ENCODE measurements around the gene ANKRD39.

The ANKRD39 gene

GRCh38 chr2:96853321-96853720 lies 4.5 kb downstream of the ANKRD39 start:
- no peak for DNase-seq (ENCODE audit: low read depth)

GRCh38 chr2:96852667-96853066 lies 5.1 kb downstream of the ANKRD39 start:
- DNase-seq (ENCODE audit: low read depth), result no peak

- no peak for DNase-seq (ENCODE audit: low read depth)
These were observed 9.6 kb downstream of the ANKRD39 start for GRCh38 chr2:96848264-96848663.

- DNase-seq (ENCODE audit: low read depth), result no peak
These were observed 10.2 kb downstream of the ANKRD39 start for GRCh38 chr2:96847586-96847985.

GRCh38 chr2:96846825-96847224 lies 11.0 kb downstream of the ANKRD39 start:
- DNase-seq (ENCODE audit: low read depth), result no peak

GRCh38 chr2:96844405-96844808 lies 13.4 kb downstream of the ANKRD39 start:
- DNase-seq (ENCODE audit: low read depth), result no peak

- no peak for DNase-seq (ENCODE audit: low read depth)
These were observed 14.1 kb downstream of the ANKRD39 start, which contains the start of gene ANKRD23 for GRCh38 chr2:96843538-96844268. Gene ANKRD23, minus strand, starts transcription at chr2:96844021. Its CDS starts 29 bp downstream, at chr2:96843992.

GRCh38 chr2:96842600-96842999 lies 15.2 kb downstream of the ANKRD39 start:
- no peak for DNase-seq (ENCODE audit: low read depth)

GRCh38 chr2:96841701-96842495 lies 15.9 kb downstream of the ANKRD39 start:
- DNase-seq (ENCODE audit: low read depth), result no peak

GRCh38 chr2:96839875-96840850 lies 17.7 kb downstream of the ANKRD39 start:
- no peak for DNase-seq (ENCODE audit: low read depth)

GRCh38 chr2:96839293-96839874 lies 18.4 kb downstream of the ANKRD39 start:
- DNase-seq (ENCODE audit: low read depth), result no peak

GRCh38 chr2:96838345-96839292 lies 19.2 kb downstream of the ANKRD39 start:
- DNase-seq (ENCODE audit: low read depth), result no peak

GRCh38 chr2:96837575-96837974 lies 20.2 kb downstream of the ANKRD39 start:
- no peak for DNase-seq (ENCODE audit: low read depth)

- no peak for DNase-seq (ENCODE audit: low read depth)
These were observed 22.0 kb downstream of the ANKRD39 start for GRCh38 chr2:96835830-96836229.

GRCh38 chr2:96832754-96833507 lies 24.9 kb downstream of the ANKRD39 start:
- no peak for DNase-seq (ENCODE audit: low read depth)

- DNase-seq (ENCODE audit: low read depth), result no peak
These were observed 25.4 kb downstream of the ANKRD39 start for GRCh38 chr2:96832408-96832753.

GRCh38 chr2:96831679-96832078 lies 26.1 kb downstream of the ANKRD39 start:
- no peak for DNase-seq (ENCODE audit: low read depth)

GRCh38 chr2:96830044-96830562 lies 27.7 kb downstream of the ANKRD39 start:
- DNase-seq (ENCODE audit: low read depth), result no peak

- DNase-seq (ENCODE audit: low read depth), result no peak
These were observed 28.9 kb downstream of the ANKRD39 start for GRCh38 chr2:96828874-96829273.

- no peak for DNase-seq (ENCODE audit: low read depth)
These were observed 29.4 kb downstream of the ANKRD39 start for GRCh38 chr2:96828436-96828835.

All from GM04504 (cell line).